Measurements from ENCODE around the gene NRM. TPM values are rescaled to one million over a fixed set of nuclear protein-coding genes. Genes with fewer than 3 reads are reported as not detected.
A peak's percentile ranks its signal among the peaks of the same experiment; 100 is the strongest.

The NRM gene
- total and polyA plus RNA-seq, 2 of the 13 experiments (the other 11 are each of a cell fraction or from before 2014, with no cell fraction given): 12.5 to 16.0 TPM

DNA sequence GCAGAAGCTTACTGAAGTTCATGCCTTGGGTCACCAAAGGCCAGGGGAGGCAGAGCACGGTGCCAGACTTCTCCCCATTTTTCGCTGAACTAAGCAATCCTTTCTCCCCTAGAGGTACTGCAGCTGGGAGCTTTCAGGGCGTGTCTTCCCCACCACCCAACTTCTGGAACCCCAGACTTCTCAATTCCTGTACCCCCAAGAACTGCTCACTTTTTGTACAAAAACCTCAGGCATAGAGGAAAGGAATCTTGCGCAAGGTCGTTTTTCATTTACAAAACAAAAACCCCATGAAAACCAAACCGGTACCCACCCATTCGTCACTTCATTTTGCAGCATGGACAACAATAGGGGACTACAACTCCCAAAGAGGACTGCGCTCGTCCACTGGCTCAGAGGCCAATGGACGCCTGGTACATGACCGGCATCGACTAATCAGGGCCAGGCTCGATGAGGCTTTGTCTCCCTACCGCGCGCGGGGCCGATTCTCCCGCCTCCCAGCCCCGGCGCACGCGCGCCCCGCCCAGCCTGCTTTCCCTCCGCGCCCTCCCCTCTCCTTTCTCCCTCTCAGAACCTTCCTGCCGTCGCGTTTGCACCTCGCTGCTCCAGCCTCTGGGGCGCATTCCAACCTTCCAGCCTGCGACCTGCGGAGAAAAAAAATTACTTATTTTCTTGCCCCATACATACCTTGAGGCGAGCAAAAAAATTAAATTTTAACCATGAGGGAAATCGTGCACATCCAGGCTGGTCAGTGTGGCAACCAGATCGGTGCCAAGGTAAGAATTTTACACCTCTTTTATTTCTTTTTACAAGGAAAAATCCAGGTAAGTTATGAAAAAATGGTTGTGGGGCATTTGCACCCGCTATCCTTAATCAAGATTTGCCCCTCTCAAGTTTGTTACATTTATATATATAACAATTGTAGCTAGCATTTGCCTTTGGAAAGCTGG is 29.3 kb upstream of the NRM start, which contains the start of gene TUBB (continued):
- TF ChIP-seq, protein P1, sequence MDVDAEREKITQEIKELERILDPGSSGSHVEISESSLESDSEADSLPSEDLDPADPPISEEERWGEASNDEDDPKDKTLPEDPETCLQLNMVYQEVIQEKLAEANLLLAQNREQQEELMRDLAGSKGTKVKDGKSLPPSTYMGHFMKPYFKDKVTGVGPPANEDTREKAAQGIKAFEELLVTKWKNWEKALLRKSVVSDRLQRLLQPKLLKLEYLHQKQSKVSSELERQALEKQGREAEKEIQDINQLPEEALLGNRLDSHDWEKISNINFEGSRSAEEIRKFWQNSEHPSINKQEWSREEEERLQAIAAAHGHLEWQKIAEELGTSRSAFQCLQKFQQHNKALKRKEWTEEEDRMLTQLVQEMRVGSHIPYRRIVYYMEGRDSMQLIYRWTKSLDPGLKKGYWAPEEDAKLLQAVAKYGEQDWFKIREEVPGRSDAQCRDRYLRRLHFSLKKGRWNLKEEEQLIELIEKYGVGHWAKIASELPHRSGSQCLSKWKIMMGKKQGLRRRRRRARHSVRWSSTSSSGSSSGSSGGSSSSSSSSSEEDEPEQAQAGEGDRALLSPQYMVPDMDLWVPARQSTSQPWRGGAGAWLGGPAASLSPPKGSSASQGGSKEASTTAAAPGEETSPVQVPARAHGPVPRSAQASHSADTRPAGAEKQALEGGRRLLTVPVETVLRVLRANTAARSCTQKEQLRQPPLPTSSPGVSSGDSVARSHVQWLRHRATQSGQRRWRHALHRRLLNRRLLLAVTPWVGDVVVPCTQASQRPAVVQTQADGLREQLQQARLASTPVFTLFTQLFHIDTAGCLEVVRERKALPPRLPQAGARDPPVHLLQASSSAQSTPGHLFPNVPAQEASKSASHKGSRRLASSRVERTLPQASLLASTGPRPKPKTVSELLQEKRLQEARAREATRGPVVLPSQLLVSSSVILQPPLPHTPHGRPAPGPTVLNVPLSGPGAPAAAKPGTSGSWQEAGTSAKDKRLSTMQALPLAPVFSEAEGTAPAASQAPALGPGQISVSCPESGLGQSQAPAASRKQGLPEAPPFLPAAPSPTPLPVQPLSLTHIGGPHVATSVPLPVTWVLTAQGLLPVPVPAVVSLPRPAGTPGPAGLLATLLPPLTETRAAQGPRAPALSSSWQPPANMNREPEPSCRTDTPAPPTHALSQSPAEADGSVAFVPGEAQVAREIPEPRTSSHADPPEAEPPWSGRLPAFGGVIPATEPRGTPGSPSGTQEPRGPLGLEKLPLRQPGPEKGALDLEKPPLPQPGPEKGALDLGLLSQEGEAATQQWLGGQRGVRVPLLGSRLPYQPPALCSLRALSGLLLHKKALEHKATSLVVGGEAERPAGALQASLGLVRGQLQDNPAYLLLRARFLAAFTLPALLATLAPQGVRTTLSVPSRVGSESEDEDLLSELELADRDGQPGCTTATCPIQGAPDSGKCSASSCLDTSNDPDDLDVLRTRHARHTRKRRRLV (CRISPR knock-in tag; IDR thresholded peaks at IDR 0.05): no peak
- TF ChIP-seq ZNF546 (CRISPR knock-in tag; conservative IDR thresholded peaks at IDR 0.05) (0 out of 2 replicates have a peak, but pooled peaks have one; percentile 38), ARNT2 (CRISPR knock-in tag; IDR thresholded peaks at IDR 0.05; ENCODE audit: low read depth) (peak; percentile 11; the same call in 1 of the 2 replicates), ZNF530 (CRISPR knock-in tag; IDR thresholded peaks at IDR 0.05; ENCODE audit: low read depth) (no peak), ZNF747 (CRISPR knock-in tag; IDR thresholded peaks at IDR 0.05; ENCODE audit: borderline replicate concordance) (peak; percentile 81), POLR2G (IDR thresholded peaks at IDR 0.05; ENCODE audit: low read depth, low read length) (peak; percentile 93), KLF11 (CRISPR knock-in tag; IDR thresholded peaks at IDR 0.05) (no peak), ZNF556 (CRISPR knock-in tag; IDR thresholded peaks at IDR 0.05; ENCODE audit: borderline replicate concordance) (no peak)
- TF ChIP-seq, protein P2, sequence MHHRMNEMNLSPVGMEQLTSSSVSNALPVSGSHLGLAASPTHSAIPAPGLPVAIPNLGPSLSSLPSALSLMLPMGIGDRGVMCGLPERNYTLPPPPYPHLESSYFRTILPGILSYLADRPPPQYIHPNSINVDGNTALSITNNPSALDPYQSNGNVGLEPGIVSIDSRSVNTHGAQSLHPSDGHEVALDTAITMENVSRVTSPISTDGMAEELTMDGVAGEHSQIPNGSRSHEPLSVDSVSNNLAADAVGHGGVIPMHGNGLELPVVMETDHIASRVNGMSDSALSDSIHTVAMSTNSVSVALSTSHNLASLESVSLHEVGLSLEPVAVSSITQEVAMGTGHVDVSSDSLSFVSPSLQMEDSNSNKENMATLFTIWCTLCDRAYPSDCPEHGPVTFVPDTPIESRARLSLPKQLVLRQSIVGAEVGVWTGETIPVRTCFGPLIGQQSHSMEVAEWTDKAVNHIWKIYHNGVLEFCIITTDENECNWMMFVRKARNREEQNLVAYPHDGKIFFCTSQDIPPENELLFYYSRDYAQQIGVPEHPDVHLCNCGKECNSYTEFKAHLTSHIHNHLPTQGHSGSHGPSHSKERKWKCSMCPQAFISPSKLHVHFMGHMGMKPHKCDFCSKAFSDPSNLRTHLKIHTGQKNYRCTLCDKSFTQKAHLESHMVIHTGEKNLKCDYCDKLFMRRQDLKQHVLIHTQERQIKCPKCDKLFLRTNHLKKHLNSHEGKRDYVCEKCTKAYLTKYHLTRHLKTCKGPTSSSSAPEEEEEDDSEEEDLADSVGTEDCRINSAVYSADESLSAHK (CRISPR knock-in tag; IDR thresholded peaks at IDR 0.05; ENCODE audit: borderline replicate concordance): no peak
- TF ChIP-seq, protein P3, sequence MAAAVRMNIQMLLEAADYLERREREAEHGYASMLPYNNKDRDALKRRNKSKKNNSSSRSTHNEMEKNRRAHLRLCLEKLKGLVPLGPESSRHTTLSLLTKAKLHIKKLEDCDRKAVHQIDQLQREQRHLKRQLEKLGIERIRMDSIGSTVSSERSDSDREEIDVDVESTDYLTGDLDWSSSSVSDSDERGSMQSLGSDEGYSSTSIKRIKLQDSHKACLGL (CRISPR knock-in tag; IDR thresholded peaks at IDR 0.05): no peak
- TF ChIP-seq, protein P4, sequence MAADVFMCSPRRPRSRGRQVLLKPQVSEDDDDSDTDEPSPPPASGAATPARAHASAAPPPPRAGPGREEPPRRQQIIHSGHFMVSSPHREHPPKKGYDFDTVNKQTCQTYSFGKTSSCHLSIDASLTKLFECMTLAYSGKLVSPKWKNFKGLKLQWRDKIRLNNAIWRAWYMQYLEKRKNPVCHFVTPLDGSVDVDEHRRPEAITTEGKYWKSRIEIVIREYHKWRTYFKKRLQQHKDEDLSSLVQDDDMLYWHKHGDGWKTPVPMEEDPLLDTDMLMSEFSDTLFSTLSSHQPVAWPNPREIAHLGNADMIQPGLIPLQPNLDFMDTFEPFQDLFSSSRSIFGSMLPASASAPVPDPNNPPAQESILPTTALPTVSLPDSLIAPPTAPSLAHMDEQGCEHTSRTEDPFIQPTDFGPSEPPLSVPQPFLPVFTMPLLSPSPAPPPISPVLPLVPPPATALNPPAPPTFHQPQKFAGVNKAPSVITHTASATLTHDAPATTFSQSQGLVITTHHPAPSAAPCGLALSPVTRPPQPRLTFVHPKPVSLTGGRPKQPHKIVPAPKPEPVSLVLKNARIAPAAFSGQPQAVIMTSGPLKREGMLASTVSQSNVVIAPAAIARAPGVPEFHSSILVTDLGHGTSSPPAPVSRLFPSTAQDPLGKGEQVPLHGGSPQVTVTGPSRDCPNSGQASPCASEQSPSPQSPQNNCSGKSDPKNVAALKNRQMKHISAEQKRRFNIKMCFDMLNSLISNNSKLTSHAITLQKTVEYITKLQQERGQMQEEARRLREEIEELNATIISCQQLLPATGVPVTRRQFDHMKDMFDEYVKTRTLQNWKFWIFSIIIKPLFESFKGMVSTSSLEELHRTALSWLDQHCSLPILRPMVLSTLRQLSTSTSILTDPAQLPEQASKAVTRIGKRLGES (CRISPR knock-in tag; IDR thresholded peaks at IDR 0.05; ENCODE audit: borderline replicate concordance): no peak

Measured in HepG2 (cell line).